Measurements from ENCODE around the gene FAM20A. TPM values are rescaled to one million over a fixed set of nuclear protein-coding genes. Genes with fewer than 3 reads are reported as not detected.

The FAM20A gene
- total RNA-seq, 2 experiments from 2014 or later: not detected

Other genes with a start within 250 kb of the FAM20A start
- 10 to 100 TPM; 27.3 to 27.5 TPM for gene WIPI1, start 143.9 kb downstream of the FAM20A start, total RNA-seq
- 100 to 1,000 TPM; 221 to 229 TPM for gene PRKAR1A, start 88.9 kb downstream of the FAM20A start, total RNA-seq

Data from activated CD4-positive, alpha-beta memory T cell treated with anti-CD3 and anti-CD28 coated beads for 36 hours (primary cell).